Hepatocyte (in vitro differentiated cells): ENCODE data around the gene CARMIL3.
"Not testable (repeated sequence)": the region's sequence is repeated elsewhere in the genome, so short reads cannot be mapped to it uniquely, and the experiment has no call there.

ENCODE experiments used
- EZH2 ChIP-seq: fragments of 200-600 bp; sonication (generic); IDR thresholded peaks from 2 replicates; pipeline ENCODE4 v1.6.1; 2016; ENCODE audit warnings: antibody characterized with exemption, mild to moderate bottlenecking, borderline replicate concordance
- EZH2phosphoT487 ChIP-seq: fragments of 200-600 bp; sonication (generic); IDR thresholded peaks from one replicate; pipeline ENCODE4 v1.6.1; 2018; ENCODE audit warnings: antibody characterized with exemption, mild to moderate bottlenecking, low read depth, moderate library complexity; ENCODE audit not compliant: unreplicated experiment, severe bottlenecking
- TF ChIP-seq, protein P1 (sequence below): fragments of 200-600 bp; sonication (generic); IDR thresholded peaks from 2 replicates; pipeline ENCODE4 v1.5.1; 2016; ENCODE audit warnings: antibody characterized with exemption, mild to moderate bottlenecking; ENCODE audit not compliant: poor library complexity

DNA sequence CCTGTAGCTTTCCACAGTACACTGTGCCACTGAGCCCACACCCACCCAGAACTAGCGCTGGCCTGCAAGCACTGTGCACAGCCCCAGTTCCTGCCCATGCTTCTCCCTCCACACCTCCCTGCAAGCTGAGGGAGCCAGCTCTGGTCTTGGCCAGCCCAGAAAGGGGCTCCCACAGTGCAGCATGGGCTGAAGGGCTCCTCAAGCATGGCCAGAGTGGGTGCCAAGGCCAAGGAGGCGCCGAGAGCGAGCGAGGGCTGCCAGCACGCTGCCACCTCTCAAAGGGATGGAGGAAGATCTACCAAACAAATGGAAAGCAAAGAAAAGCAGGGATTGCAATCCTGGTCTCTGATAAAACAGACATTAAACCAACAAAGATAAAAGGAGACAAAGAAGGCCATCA, 36.1 kb upstream of the CARMIL3 start:
- TF ChIP-seq, protein P1, sequence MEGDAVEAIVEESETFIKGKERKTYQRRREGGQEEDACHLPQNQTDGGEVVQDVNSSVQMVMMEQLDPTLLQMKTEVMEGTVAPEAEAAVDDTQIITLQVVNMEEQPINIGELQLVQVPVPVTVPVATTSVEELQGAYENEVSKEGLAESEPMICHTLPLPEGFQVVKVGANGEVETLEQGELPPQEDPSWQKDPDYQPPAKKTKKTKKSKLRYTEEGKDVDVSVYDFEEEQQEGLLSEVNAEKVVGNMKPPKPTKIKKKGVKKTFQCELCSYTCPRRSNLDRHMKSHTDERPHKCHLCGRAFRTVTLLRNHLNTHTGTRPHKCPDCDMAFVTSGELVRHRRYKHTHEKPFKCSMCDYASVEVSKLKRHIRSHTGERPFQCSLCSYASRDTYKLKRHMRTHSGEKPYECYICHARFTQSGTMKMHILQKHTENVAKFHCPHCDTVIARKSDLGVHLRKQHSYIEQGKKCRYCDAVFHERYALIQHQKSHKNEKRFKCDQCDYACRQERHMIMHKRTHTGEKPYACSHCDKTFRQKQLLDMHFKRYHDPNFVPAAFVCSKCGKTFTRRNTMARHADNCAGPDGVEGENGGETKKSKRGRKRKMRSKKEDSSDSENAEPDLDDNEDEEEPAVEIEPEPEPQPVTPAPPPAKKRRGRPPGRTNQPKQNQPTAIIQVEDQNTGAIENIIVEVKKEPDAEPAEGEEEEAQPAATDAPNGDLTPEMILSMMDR = not testable (repeated sequence)
- not testable (repeated sequence) for TF ChIP-seq EZH2phosphoT487, EZH2
